ENCODE data around the gene MINDY4.
"Not testable (repeated sequence)": the region's sequence is repeated elsewhere in the genome, so short reads cannot be mapped to it uniquely, and the experiment has no call there.

The MINDY4 gene

DNA sequence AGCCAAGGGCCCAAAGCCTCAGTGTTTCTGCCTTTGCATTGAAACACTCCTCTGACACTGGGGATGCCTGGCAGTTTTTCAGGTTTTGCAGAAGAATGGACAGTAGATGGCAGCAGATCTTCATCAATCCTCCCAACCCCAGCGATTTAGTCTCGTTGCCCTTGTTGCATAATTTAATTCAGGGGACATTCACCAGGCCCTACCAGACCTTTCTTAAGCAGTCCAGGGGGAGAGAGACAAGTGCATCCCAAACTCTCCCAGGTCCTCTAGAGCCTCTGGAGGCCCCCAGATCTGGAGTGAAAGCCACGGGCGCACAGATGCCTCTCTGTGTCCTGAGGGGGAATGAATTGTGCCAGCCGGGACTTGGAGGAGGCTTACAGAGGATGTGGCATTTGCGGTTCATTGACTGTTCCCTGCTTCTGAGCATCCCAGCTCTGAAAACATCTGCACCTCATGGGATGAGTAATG, 29.6 kb downstream of the MINDY4 start:
- no peaks in the 10 kb centered on the region for H3K9me3 ChIP-seq (ENCODE audit: control extremely low read depth in 1 of 5, control insufficient read depth in 4 of 5, insufficient read depth in 2 of 5, low read depth in 1 of 5, low read length in 4 of 5)
- no peaks in the 10 kb centered on the region for H3K36me3 ChIP-seq (ENCODE audit: control insufficient read depth in 4 of 4, insufficient read depth in 4 of 4, low read length in 3 of 4)
- H3K27me3 ChIP-seq (replicated peaks in 2 of 5; ENCODE audit: control insufficient read depth in 4 of 5, insufficient read depth in 5 of 5, low read length in 4 of 5) = no peaks in the 10 kb centered on the region
- WGBS (ENCODE audit: insufficient coverage) = 0% methylated on average over 2 of the region's 6 CpGs
- H3K4me3 ChIP-seq (ENCODE audit: control insufficient read depth in 1 of 7, extremely low read depth in 1 of 7, insufficient read depth in 4 of 7, low read depth in 2 of 7, low read length in 6 of 7) = no peak overlapping the region
- POLR2A ChIA-PET = no interaction called here
- DNase-seq = peak; percentile 48 to 80 (median 75)
- CTCF ChIA-PET = interaction anchor here (0.6 to 2.1 kb wide), 13 partner anchors 10 to 333 kb away, joined by 3 to 16 read pairs (median 3); no protein-coding TSS in a partner anchor
- H3K4me1 ChIP-seq (ENCODE audit: control extremely low read depth in 1 of 4, control insufficient read depth in 4 of 4, insufficient read depth in 4 of 4, low read length in 3 of 4) = peaks cover 0 to 13% (median 7%) of the 10 kb centered on the region in 4 experiments
- no peak overlapping the region for H3K27ac ChIP-seq (ENCODE audit: insufficient read depth in 1 of 2, low read depth in 1 of 2, low read length in 2 of 2, poor library complexity in 1 of 2, severe bottlenecking in 2 of 2)

GRCh38 chr7:30802812-30803211, 31.6 kb downstream of the MINDY4 start:
- Histone ChIP-seq H3K27ac (ENCODE audit: insufficient read depth in 1 of 2, low read depth in 1 of 2, low read length in 2 of 2, poor library complexity in 1 of 2, severe bottlenecking in 2 of 2) (no peak overlapping the region), H3K9me3 (ENCODE audit: control extremely low read depth in 1 of 5, control insufficient read depth in 4 of 5, insufficient read depth in 2 of 5, low read depth in 1 of 5, low read length in 4 of 5) (no peaks in the 10 kb centered on the region), H3K4me3 (ENCODE audit: control insufficient read depth in 1 of 7, extremely low read depth in 1 of 7, insufficient read depth in 4 of 7, low read depth in 2 of 7, low read length in 6 of 7) (no peak overlapping the region), H3K4me1 (ENCODE audit: control extremely low read depth in 1 of 4, control insufficient read depth in 4 of 4, insufficient read depth in 4 of 4, low read length in 3 of 4) (no peaks in the 10 kb centered on the region), H3K27me3 (replicated peaks in 2 of 5; ENCODE audit: control insufficient read depth in 4 of 5, insufficient read depth in 5 of 5, low read length in 4 of 5) (no peaks in the 10 kb centered on the region), H3K36me3 (ENCODE audit: control insufficient read depth in 4 of 4, insufficient read depth in 4 of 4, low read length in 3 of 4) (no peaks in the 10 kb centered on the region)
- ChIA-PET CTCF (interaction anchor here (1.0 kb wide), 1 partner anchor 173 kb away, joined by 3 read pairs; no protein-coding TSS in a partner anchor), POLR2A (no interaction called here)
- 85% methylated on average over 3 of the region's 4 CpGs for WGBS (ENCODE audit: insufficient coverage)
- DNase-seq = no peak

- Histone ChIP-seq H3K4me3 (ENCODE audit: control insufficient read depth in 1 of 7, extremely low read depth in 1 of 7, insufficient read depth in 4 of 7, low read depth in 2 of 7, low read length in 6 of 7) (no peak overlapping the region), H3K9me3 (ENCODE audit: control extremely low read depth in 1 of 5, control insufficient read depth in 4 of 5, insufficient read depth in 2 of 5, low read depth in 1 of 5, low read length in 4 of 5) (no peaks in the 10 kb centered on the region), H3K27ac (ENCODE audit: insufficient read depth in 1 of 2, low read depth in 1 of 2, low read length in 2 of 2, poor library complexity in 1 of 2, severe bottlenecking in 2 of 2) (no peak overlapping the region), H3K36me3 (ENCODE audit: control insufficient read depth in 4 of 4, insufficient read depth in 4 of 4, low read length in 3 of 4) (no peaks in the 10 kb centered on the region), H3K4me1 (ENCODE audit: control extremely low read depth in 1 of 4, control insufficient read depth in 4 of 4, insufficient read depth in 4 of 4, low read length in 3 of 4) (no peaks in the 10 kb centered on the region), H3K27me3 (replicated peaks in 2 of 5; ENCODE audit: control insufficient read depth in 4 of 5, insufficient read depth in 5 of 5, low read length in 4 of 5) (no peaks in the 10 kb centered on the region)
- ChIA-PET CTCF (interaction anchor here (1.0 to 1.1 kb wide), 2 partner anchors 316 to 318 kb away, joined by 3 to 7 read pairs; no protein-coding TSS in a partner anchor), POLR2A (no interaction called here)
- DNase-seq = no peak
- 93% methylated on average over 2 of the region's 3 CpGs for WGBS (ENCODE audit: insufficient coverage)
These were observed 33.0 kb downstream of the MINDY4 start for GRCh38 chr7:30804078-30804661.

- Histone ChIP-seq H3K4me3 (ENCODE audit: control insufficient read depth in 1 of 7, extremely low read depth in 1 of 7, insufficient read depth in 4 of 7, low read depth in 2 of 7, low read length in 6 of 7) (no peak overlapping the region), H3K9me3 (ENCODE audit: control extremely low read depth in 1 of 5, control insufficient read depth in 4 of 5, insufficient read depth in 2 of 5, low read depth in 1 of 5, low read length in 4 of 5) (no peaks in the 10 kb centered on the region), H3K27ac (ENCODE audit: insufficient read depth in 1 of 2, low read depth in 1 of 2, low read length in 2 of 2, poor library complexity in 1 of 2, severe bottlenecking in 2 of 2) (no peak overlapping the region), H3K36me3 (ENCODE audit: control insufficient read depth in 4 of 4, insufficient read depth in 4 of 4, low read length in 3 of 4) (no peaks in the 10 kb centered on the region), H3K4me1 (ENCODE audit: control extremely low read depth in 1 of 4, control insufficient read depth in 4 of 4, insufficient read depth in 4 of 4, low read length in 3 of 4) (no peaks in the 10 kb centered on the region), H3K27me3 (replicated peaks in 2 of 5; ENCODE audit: control insufficient read depth in 4 of 5, insufficient read depth in 5 of 5, low read length in 4 of 5) (no peaks in the 10 kb centered on the region)
- no peak for DNase-seq
- ChIA-PET POLR2A (no interaction called here), CTCF (interaction anchor here (1.9 kb wide), 1 partner anchor 169 kb away, joined by 6 read pairs; no protein-coding TSS in a partner anchor)
- 96% methylated on average over 9 of the region's 9 CpGs for WGBS (ENCODE audit: insufficient coverage)
These were observed 34.0 kb downstream of the MINDY4 start for GRCh38 chr7:30805081-30805691.

GRCh38 chr7:30805931-30806330, 34.7 kb downstream of the MINDY4 start:
- no peaks in the 10 kb centered on the region for H3K4me1 ChIP-seq (ENCODE audit: control extremely low read depth in 1 of 4, control insufficient read depth in 4 of 4, insufficient read depth in 4 of 4, low read length in 3 of 4)
- CTCF ChIA-PET = interaction anchor here (0.6 to 1.9 kb wide), 2 partner anchors 51 to 168 kb away, joined by 3 to 6 read pairs; no protein-coding TSS in a partner anchor
- DNase-seq = no peak
- no peaks in the 10 kb centered on the region for H3K27me3 ChIP-seq (replicated peaks in 2 of 5; ENCODE audit: control insufficient read depth in 4 of 5, insufficient read depth in 5 of 5, low read length in 4 of 5)
- H3K4me3 ChIP-seq (ENCODE audit: control insufficient read depth in 1 of 7, extremely low read depth in 1 of 7, insufficient read depth in 4 of 7, low read depth in 2 of 7, low read length in 6 of 7) = no peak overlapping the region
- no peaks in the 10 kb centered on the region for H3K9me3 ChIP-seq (ENCODE audit: control extremely low read depth in 1 of 5, control insufficient read depth in 4 of 5, insufficient read depth in 2 of 5, low read depth in 1 of 5, low read length in 4 of 5)
- no peak overlapping the region for H3K27ac ChIP-seq (ENCODE audit: insufficient read depth in 1 of 2, low read depth in 1 of 2, low read length in 2 of 2, poor library complexity in 1 of 2, severe bottlenecking in 2 of 2)
- WGBS (ENCODE audit: insufficient coverage) = no CpG with 5 or more reads among the region's 6 CpGs
- H3K36me3 ChIP-seq (ENCODE audit: control insufficient read depth in 4 of 4, insufficient read depth in 4 of 4, low read length in 3 of 4) = no peaks in the 10 kb centered on the region
- POLR2A ChIA-PET = no interaction called here

- POLR2A ChIA-PET; H3K36me3 ChIP-seq (ENCODE audit: control insufficient read depth in 4 of 4, insufficient read depth in 4 of 4, low read length in 3 of 4); H3K9me3 ChIP-seq (ENCODE audit: control extremely low read depth in 1 of 5, control insufficient read depth in 4 of 5, insufficient read depth in 2 of 5, low read depth in 1 of 5, low read length in 4 of 5); H3K27ac ChIP-seq (ENCODE audit: insufficient read depth in 1 of 2, low read depth in 1 of 2, low read length in 2 of 2, poor library complexity in 1 of 2, severe bottlenecking in 2 of 2); H3K27me3 ChIP-seq (replicated peaks in 2 of 5; ENCODE audit: control insufficient read depth in 4 of 5, insufficient read depth in 5 of 5, low read length in 4 of 5); CTCF ChIA-PET; H3K4me3 ChIP-seq (ENCODE audit: control insufficient read depth in 1 of 7, extremely low read depth in 1 of 7, insufficient read depth in 4 of 7, low read depth in 2 of 7, low read length in 6 of 7); H3K4me1 ChIP-seq (ENCODE audit: control extremely low read depth in 1 of 4, control insufficient read depth in 4 of 4, insufficient read depth in 4 of 4, low read length in 3 of 4): not testable (repeated sequence)
- peak in 1 of 3 donors; percentile 6 for DNase-seq
- 100% methylated on average over 7 of the region's 8 CpGs for WGBS (ENCODE audit: insufficient coverage)
These were observed 36.3 kb downstream of the MINDY4 start for GRCh38 chr7:30807477-30807876.

DNA sequence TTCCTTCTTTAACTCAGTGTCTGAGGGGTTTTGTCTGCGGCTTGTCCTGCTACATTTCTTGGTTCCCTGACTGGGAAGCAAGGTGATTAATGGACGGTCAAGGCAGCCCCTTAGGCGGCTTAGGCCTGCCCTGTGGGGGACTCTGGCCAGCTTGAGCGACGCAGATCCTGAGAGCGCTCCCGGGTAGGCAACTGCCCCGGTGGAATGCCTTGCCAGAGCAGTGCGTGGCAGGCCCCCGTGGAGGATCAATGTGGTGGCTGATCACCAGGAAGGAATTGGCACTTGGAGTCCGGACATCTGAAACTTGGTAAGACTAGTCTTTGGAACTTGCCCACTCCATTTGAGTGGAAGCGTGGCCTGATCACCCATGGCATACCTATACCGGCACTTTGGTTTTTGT, 36.7 kb downstream of the MINDY4 start:
- H3K27ac ChIP-seq (ENCODE audit: insufficient read depth in 1 of 2, low read depth in 1 of 2, low read length in 2 of 2, poor library complexity in 1 of 2, severe bottlenecking in 2 of 2); H3K27me3 ChIP-seq (replicated peaks in 2 of 5; ENCODE audit: control insufficient read depth in 4 of 5, insufficient read depth in 5 of 5, low read length in 4 of 5); CTCF ChIA-PET; H3K4me1 ChIP-seq (ENCODE audit: control extremely low read depth in 1 of 4, control insufficient read depth in 4 of 4, insufficient read depth in 4 of 4, low read length in 3 of 4); DNase-seq; POLR2A ChIA-PET; H3K4me3 ChIP-seq (ENCODE audit: control insufficient read depth in 1 of 7, extremely low read depth in 1 of 7, insufficient read depth in 4 of 7, low read depth in 2 of 7, low read length in 6 of 7); H3K36me3 ChIP-seq (ENCODE audit: control insufficient read depth in 4 of 4, insufficient read depth in 4 of 4, low read length in 3 of 4); H3K9me3 ChIP-seq (ENCODE audit: control extremely low read depth in 1 of 5, control insufficient read depth in 4 of 5, insufficient read depth in 2 of 5, low read depth in 1 of 5, low read length in 4 of 5): not testable (repeated sequence)
- 90% methylated on average over 12 of the region's 13 CpGs for WGBS (ENCODE audit: insufficient coverage)

All from common myeloid progenitor, CD34-positive (primary cell).